GM19239 (cell line): ENCODE results near the gene ABHD2.
"Not testable (repeated sequence)": the region's sequence is repeated elsewhere in the genome, so short reads cannot be mapped to it uniquely, and the experiment has no call there.

Experiments used
- DNase-seq: peaks from one replicate; pipeline ENCODE4 v3.0.0; 2011; ENCODE audit warnings: low spot score; ENCODE audit not compliant: insufficient read length
- FAIRE-seq: peaks from 2 replicates; lab custom pipeline; 2011; peaks lifted over from hg19 to GRCh38; lab: Jason Lieb, UNC

ABHD2 gene

DNA sequence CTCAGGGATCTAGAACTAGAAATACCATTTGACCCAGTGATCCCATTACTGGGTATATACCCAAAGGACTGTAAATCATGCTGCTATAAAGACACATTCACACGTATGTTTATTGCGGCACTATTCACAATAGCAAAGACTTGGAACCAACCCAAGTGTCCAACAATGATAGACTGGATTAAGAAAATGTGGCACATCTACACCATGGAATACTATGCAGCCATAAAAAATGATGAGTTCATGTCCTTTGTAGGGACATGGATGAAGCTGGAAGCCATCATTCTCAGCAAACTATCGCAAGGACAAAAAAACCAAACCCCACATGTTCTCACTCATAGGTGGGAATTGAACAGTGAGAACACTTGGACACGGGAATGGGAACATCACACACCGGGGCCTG, 161.9 kb downstream of the ABHD2 start:
- FAIRE-seq, DNase-seq: not testable (repeated sequence)
